GM19395 (cell line): ENCODE measurements around the gene PRSS21.

Experiments
- ATAC-seq: cut with Tn5 transposase; IDR thresholded peaks from one replicate; pipeline ENCODE4 v1.9.1; 2021; ENCODE audit warnings: mild to moderate bottlenecking, moderate library complexity; ENCODE audit not compliant: unreplicated experiment

The PRSS21 gene

DNA sequence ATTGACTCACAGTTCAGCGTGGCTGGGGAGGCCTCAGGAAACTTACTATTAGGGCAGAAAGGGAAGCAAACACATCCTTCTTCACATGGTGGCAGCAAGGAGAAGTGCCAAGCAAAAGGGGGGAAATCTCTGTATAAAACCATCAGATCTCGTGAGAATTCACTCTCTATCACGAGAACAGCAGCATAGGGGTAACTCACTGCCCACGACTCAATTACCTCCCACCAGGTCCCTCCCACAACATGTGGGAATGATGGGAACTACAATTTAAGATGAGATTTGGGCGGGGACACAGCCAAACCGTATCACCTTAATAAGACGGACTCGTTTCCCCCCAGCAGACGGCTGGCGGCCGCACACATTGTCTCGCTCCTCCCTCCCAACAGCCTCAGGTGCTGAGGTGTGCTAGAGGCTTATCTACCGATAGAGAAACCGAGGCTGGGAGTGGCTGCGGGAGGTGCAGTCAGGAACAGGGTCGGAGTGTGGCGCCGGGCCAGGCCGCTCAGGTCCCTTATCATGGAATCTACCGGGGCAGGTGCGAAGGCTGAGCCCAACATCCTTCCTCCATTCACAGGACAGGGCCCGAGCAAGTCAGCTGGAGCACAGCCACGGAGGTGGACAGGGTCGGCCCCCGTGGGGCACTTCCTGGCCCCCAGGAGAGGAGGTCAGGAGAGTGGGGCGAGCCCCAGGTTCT is 8.2 kb downstream of the PRSS21 start:
- ATAC-seq: no peak

DNA sequence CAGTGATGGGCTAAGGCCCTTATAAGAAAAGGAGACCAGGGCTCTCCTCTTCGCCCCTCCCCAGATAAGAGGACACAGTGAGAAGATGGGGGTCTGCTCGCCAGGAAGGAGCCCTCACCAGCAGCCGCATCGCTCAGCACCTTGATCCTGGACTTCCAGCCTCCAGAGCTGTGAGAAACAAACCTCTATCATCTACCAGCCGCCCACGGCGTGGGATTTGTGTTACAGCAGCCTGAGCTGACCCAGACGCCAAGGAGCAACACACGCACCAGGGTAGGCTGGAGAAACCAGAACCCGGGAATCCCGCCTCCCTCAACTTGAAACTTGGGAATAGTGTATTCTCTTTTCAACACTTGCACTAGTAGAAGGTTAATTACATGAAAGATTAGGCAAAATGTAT is 8.9 kb downstream of the PRSS21 start:
- ATAC-seq: no peak

DNA sequence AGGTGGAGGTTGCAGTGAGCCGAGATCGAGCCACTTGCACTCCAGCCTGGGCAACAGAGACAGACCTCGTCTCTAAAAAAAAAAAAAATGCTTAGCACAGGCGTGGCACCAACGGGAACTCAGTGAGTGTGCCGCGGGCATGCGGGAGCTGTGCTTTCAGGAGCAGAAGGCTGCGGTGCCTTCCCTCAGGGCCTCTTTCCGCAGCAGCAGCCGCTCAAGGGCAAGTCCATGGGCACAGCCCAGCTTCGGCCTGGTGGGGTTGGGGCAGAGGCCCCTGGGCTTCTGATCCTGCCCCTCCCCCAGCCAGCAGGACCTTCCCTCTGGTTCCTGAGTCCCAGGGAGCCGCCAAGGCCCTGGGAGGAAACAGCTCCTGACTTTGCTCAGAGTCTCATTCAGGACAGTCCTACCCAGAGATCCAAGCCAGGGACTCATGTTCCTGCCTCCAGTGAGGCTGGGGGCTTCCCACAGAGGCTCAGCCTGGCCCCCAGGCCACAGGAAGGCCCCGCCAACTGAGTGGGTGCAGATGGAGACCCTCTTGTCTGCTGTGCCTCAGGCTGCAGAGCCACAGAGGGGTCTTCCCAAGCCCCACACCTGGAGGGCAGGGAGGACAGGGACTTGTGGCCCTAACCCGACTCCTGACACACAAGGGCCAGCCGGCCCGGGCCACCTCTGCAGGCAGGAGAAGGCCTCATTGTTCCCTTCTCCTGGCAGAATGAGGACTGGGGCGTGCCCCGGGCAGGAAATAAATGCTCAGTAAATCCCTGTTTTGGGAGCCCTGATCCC is 9.7 kb downstream of the PRSS21 start:
- ATAC-seq: no peak

- ATAC-seq: no peak
Measured at GRCh38 chr16:2827374-2827791, 10.3 kb downstream of the PRSS21 start.

- ATAC-seq: no peak
Measured at GRCh38 chr16:2827831-2828520, 10.9 kb downstream of the PRSS21 start.

DNA sequence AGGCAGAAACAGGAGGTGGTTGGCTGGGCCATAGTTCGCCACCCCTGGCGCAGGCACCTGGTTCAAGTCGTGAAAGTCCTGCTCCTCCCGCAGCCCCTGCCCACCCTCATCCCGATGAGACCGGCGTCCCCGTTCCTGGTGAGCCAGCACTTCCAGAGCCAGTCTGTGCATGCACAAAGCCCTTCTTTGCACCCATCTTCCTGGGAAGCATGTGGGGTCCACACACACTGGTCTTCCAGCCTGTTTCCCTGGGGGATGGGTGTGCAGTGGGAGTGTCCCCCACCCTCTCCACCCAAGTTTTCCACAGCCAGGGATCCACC is 11.4 kb downstream of the PRSS21 start:
- ATAC-seq: no peak

GRCh38 chr16:2828876-2829430 is 11.9 kb downstream of the PRSS21 start:
- ATAC-seq: no peak

DNA sequence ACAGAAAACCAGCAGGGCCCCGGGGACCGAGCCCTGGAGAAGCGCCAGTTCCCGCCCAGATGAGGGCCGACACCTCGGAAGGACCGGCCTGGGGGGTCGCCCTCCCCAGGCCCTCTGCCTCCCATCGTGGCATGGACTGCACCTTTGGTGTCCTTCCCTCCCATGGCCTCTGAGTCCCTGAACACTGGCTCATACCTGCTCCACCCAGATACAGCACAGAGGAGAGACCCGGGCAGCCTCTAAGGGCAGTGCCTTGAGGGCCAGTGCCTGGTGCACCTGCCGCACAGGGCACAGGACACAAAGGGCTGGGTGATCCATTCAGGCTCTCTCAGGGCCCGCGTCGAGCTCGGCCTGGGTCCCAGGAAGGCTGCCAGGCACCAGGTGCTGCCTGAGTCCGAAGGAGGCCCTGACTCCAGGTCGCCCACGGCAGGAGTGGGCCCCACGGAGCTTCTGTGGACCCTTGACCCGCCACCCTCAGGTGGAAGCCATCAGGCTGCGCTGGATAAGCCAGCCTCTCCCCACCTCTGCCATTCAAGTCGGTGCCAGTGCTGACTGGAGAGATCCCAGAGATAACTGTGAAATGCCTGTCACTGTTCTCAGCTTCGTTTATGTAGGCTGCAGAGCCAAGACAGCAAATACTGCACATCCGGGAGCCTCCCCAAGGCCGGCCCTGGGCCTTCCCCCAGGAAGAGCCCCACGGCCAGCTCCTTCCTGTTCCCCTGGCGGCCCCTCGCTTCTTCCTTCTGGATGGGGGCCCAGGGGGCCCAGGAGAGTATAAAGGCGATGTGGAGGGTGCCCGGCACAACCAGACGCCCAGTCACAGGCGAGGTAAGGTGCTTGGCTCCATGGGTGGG is 12.7 kb downstream of the PRSS21 start, which contains the start of gene ZG16B:
Gene ZG16B (plus strand): TSS at position 803 of the 854 bp plus-strand sequence. CDS start 139 bp downstream, outside the sequence.
- no peak for ATAC-seq

- no peak for ATAC-seq
Measured at GRCh38 chr16:2830355-2830695, 13.3 kb downstream of the PRSS21 start.

DNA sequence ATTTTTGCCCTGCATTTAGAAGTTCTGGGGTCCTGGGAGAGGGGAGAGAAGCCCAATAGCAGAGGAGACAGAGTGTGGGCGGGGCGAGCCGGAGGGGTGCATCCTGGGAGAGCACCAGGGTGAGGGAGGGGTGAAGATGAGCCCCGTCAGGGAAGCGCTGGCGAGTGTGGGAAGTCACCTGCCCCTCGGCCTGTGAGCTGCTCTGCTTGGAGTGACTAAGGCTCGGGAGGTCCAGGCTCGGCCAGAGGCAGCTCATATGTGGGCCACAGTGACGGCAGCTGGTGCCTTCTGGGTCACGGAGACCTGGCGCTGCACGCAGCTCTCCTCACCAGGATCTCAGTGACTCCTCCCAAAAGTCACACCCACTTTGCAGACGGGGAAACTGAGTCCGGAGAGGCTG is 14.2 kb downstream of the PRSS21 start:
- no peak for ATAC-seq

GRCh38 chr16:2833776-2834175 is 16.7 kb downstream of the PRSS21 start:
- no peak for ATAC-seq

DNA sequence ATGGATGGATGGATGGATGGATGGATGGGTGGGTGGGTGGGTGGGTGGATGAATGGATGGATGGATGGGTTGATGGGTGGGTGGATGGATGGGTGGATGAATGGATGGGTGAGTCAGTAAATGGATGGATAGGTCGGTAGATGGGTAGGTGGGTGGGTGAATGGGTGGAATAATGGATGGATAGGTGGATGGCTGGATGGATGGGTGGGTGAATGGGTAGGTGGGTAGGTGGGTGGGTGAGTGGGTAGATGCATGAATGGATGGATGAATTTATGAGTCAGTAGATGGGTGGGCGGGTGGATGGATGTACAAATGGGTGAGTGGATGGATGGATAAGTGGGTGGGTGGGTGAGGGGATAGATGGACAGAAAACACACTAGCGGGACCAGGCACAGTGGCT is 17.9 kb downstream of the PRSS21 start:
- no peak for ATAC-seq

GRCh38 chr16:2835638-2836493 is 18.8 kb downstream of the PRSS21 start:
- no peak for ATAC-seq

DNA sequence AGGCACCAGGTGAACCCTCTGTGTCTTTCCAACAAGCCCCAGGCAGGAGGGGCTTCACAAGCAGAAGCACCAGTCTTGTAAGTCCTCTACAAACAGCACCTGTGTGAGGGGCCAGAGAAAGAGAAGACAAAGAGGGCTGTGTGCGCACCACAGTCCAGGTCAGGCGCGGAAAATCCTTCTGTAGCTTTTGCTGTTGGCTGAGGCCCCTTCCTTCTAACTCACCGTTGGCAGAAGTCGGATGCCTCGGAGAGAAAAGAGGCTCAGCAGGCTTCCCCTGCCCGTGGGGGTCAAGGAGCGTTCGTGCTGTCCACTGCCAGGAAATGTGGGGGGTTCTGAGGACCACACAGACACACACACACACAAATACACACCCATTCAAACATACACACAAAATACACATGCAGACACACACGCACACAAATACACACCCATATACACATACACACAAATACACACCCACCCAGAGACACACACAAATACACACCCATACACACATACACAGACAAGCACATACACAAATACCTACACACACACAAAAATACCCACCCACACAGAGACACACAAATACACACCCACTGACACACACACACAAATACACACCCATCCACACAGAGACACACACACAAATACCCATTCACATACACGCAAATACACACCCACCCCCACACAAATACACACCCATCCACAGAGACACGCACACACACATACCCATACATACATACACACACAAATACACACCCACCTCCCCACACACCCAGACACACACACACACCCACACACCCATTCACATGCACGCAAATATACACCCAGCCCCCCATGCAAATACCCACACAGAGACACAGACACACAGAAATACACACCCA is 19.8 kb downstream of the PRSS21 start:
- ATAC-seq: no peak

GRCh38 chr16:2838928-2839327 is 21.9 kb downstream of the PRSS21 start:
- ATAC-seq: no peak

- ATAC-seq: no peak
Measured at GRCh38 chr16:2839650-2840450, 22.8 kb downstream of the PRSS21 start.

DNA sequence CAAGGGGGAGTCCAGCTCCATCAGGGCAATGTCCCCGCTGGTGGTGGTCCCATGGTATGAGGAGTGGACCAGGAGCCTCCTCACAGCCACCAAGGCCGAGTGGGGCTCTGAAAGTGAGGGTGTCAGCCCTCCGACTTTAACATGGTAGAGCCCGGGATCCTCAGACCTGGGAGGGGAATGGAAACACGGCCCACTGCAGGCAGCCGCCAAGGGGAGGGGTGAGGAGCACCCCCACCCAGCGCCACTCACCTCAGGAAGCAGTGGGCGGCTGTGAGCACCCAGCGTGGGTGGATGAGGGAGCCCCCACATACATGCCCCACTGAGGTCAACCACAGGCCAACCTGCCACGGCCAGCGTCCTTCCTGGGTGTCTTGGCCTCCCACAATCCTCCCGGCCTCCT is 23.9 kb downstream of the PRSS21 start:
- ATAC-seq: no peak
